ENCODE data around the gene BMPER. TPM values are rescaled to one million over a fixed set of nuclear protein-coding genes. Genes with fewer than 3 reads are reported as not detected.
A peak's percentile ranks its signal among the peaks of the same experiment; 100 is the strongest.

The BMPER gene
- total RNA-seq, 4 donors from 2014 or later = 0.65 to 6.5 (median 3.5) TPM

GRCh38 chr7:33916357-33917081 is 11.2 kb downstream of the BMPER start:
- 92% methylated on average over 5 of the region's 5 CpGs for WGBS
- TF ChIP-seq POLR2AphosphoS5 (IDR thresholded peaks at IDR 0.05) (no peak), POLR2A (IDR thresholded peaks at IDR 0.05; ENCODE audit: low read depth) (no peak), CTCF (IDR thresholded peaks at IDR 0.05) (no peak), EP300 (IDR thresholded peaks at IDR 0.05) (no peak)
- H3K27ac ChIP-seq (replicated peaks in 1 of 4) = no peak overlapping the region
- no peak overlapping the region for H3K4me3 ChIP-seq
- no peaks in the 10 kb centered on the region for H3K4me1 ChIP-seq
- no peaks in the 10 kb centered on the region for H3K36me3 ChIP-seq
- DNase-seq (ENCODE audit: extremely low spot score) = no peak
- H3K27me3 ChIP-seq = no peaks in the 10 kb centered on the region
- no peaks in the 10 kb centered on the region for H3K9me3 ChIP-seq
- intact Hi-C loops (cut with DNase I) = no loop called here

DNA sequence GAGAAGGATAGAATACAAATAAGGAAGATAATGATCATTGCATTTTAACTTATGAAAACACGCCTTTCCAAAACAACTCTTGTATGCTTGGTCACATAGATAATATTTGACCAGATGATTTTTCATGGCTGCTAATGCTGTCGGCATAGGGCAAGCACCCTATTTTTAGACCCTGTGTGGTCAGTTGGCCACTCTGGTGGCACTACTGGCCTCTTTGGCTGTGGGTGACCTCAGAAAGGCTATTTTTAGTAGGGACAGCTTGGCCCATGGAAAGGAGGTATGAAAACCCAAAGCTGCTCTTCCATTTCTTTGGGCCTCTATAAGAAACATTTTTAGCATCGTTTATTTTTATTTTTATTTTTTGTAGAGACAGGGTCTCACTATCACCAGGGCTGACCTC is 12.3 kb downstream of the BMPER start:
- no peaks in the 10 kb centered on the region for H3K4me1 ChIP-seq
- no peaks in the 10 kb centered on the region for H3K9me3 ChIP-seq
- H3K27me3 ChIP-seq = no peaks in the 10 kb centered on the region
- intact Hi-C loops (cut with DNase I) = no loop called here
- H3K36me3 ChIP-seq = no peaks in the 10 kb centered on the region
- WGBS = 93% methylated on average over 2 of the region's 3 CpGs
- no peak overlapping the region for H3K27ac ChIP-seq (replicated peaks in 1 of 4)
- TF ChIP-seq POLR2A (IDR thresholded peaks at IDR 0.05; ENCODE audit: low read depth) = no peak
- no peak for DNase-seq (ENCODE audit: extremely low spot score)
- no peak overlapping the region for H3K4me3 ChIP-seq

DNA sequence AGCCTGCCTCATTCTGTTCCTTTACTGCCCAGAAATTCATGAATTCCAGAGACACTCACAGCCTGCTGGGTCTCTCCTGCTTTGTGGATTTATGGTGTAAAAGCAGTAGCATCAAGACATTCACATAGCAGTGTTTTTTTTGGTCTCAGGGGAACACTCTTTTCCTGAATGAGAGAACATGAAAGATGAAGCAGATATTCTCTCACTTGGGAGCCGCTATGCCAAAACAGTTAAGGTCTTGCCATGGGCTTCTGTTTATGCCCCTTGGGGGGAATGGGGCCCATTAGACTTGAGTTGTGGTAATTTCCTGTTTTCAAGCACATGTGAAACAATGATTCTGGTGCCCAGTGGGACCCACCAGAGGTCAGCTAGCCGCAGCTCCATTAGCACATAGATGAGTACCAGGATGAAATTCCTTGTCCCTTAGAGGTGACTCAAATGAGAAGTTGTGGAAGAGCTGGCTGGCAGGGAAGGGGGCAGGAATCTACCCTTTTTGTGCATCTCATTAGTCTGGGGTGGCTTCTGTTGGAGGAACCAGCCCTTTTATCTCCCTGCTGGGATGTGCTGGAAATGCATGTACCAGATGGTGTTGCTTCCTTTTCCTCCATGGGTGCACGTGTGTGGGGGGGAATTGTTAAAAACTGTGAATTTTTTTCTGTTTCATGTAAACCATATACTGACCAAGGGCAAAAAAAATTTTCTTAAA is 13.3 kb downstream of the BMPER start:
- Histone ChIP-seq H3K36me3 (no peaks in the 10 kb centered on the region), H3K4me1 (no peaks in the 10 kb centered on the region), H3K9me3 (no peaks in the 10 kb centered on the region), H3K27me3 (no peaks in the 10 kb centered on the region), H3K27ac (replicated peaks in 1 of 4) (no peak overlapping the region), H3K4me3 (no peak overlapping the region)
- TF ChIP-seq POLR2A (IDR thresholded peaks at IDR 0.05; ENCODE audit: low read depth) = no peak
- no peak for TF ChIP-seq CTCF (IDR thresholded peaks at IDR 0.05)
- TF ChIP-seq EP300 (IDR thresholded peaks at IDR 0.05) = no peak
- no peak for TF ChIP-seq POLR2AphosphoS5 (IDR thresholded peaks at IDR 0.05)
- intact Hi-C loops (cut with DNase I) = no loop called here
- DNase-seq (ENCODE audit: extremely low spot score) = no peak
- 90% methylated on average over 3 of the region's 3 CpGs for WGBS

DNA sequence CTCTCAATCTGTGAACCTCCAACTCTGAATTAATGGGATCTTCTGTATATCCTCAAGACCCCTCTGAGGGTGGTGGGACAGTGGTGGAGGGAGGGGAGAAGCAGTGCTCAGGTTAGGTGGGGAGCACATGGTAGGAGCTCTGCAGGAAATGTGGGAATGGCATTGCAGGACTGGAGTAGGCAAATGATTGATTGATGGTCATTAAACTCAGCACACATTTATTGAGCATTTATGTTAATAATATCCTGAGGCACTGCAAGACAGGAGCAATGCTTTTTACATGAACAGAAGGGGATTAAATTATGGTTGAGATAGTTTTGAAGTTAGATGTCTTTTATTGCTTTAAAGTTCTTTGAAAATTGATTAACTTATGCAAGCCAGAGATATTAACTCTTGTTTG is 14.1 kb downstream of the BMPER start:
- Histone ChIP-seq H3K36me3 (no peaks in the 10 kb centered on the region), H3K27me3 (no peaks in the 10 kb centered on the region), H3K4me3 (no peak overlapping the region), H3K4me1 (no peaks in the 10 kb centered on the region), H3K9me3 (no peaks in the 10 kb centered on the region), H3K27ac (replicated peaks in 1 of 4) (no peak overlapping the region)
- TF ChIP-seq CTCF (IDR thresholded peaks at IDR 0.05) (no peak), EP300 (IDR thresholded peaks at IDR 0.05) (no peak), POLR2AphosphoS5 (IDR thresholded peaks at IDR 0.05) (no peak), POLR2A (IDR thresholded peaks at IDR 0.05; ENCODE audit: low read depth) (no peak)
- no peak for DNase-seq (ENCODE audit: extremely low spot score)
- intact Hi-C loops (cut with DNase I) = no loop called here

DNA sequence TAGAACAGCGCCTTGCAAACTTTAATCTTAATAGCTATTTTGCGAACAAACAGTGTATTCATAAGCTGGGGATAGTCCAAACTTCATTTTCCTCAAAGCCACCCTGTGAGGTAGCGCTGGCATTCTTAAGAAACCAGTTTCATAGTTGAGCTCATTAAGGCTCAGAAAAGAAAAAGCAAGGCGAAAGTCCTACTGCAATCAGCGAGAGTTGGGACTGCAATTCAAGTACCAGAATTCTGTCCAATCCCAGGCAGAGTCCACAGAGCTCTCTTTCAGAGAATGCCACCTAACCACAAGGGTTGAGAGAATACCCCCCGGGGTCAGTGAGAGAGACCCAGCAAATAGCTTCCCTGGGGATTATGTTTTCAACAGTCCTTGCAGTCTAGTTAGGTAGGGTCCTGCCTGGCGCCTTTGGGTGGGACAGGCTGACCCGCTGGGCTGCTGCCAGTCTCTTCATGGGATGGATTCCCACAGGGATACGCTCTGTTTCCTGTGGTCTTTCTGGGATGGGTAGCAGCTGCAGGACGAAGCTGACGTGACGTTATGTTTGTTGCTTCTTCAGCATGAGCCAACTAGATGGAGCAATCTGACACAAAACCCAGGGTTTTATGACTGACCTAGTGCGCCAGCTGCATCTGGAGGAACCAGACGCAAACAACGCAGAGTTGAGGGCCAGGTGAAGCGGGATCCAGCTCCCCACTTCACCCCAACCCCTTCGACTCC is 16.0 kb downstream of the BMPER start:
- 80% methylated on average over 15 of the region's 17 CpGs for WGBS
- no peaks in the 10 kb centered on the region for H3K9me3 ChIP-seq

More for the DNA sequence above, 16.0 kb downstream of the BMPER start:
- TF ChIP-seq EP300 (IDR thresholded peaks at IDR 0.05) (no peak), CTCF (IDR thresholded peaks at IDR 0.05) (no peak), POLR2A (IDR thresholded peaks at IDR 0.05; ENCODE audit: low read depth) (no peak), POLR2AphosphoS5 (IDR thresholded peaks at IDR 0.05) (peak in 1 of 2 donors; percentile 18)
- intact Hi-C loops (cut with DNase I) = no loop called here
- no peak for DNase-seq (ENCODE audit: extremely low spot score)
- Histone ChIP-seq H3K27ac (replicated peaks in 1 of 4) (no peak overlapping the region), H3K4me3 (no peak overlapping the region), H3K36me3 (no peaks in the 10 kb centered on the region), H3K4me1 (no peaks in the 10 kb centered on the region), H3K27me3 (no peaks in the 10 kb centered on the region)

All from esophagus muscularis mucosa (tissue), 4 donors.